Activated naive CD8-positive, alpha-beta T cell treated with anti-CD3 and anti-CD28 coated beads, Interleukin-2, amount 50 U/mL, for 24 hours (primary cell): Measurements from ENCODE around the gene PLCB1.

Experiments used
- ATAC-seq: fragments of 150-1000 bp; cut with Tn5 transposase; one replicate; pipeline ENCODE4 v1.10.0; 2021
- DNase-seq: peaks from one replicate; pipeline ENCODE4 v3.0.0; 2021
- H3K27ac Mint-ChIP-seq: one replicate; pipeline ENCODE4 v1.8.0; 2021; ENCODE audit warnings: mild to moderate bottlenecking, mixed read lengths
- H3K27me3 Mint-ChIP-seq: one replicate; pipeline ENCODE4 v1.8.0; 2021; ENCODE audit warnings: mixed read lengths
- H3K36me3 Mint-ChIP-seq: one replicate; pipeline ENCODE4 v1.8.0; 2021; ENCODE audit warnings: low read depth, mixed read lengths
- H3K4me1 Mint-ChIP-seq: one replicate; pipeline ENCODE4 v1.8.0; 2021; ENCODE audit warnings: mixed read lengths
- H3K4me3 Mint-ChIP-seq: one replicate; pipeline ENCODE4 v1.8.0; 2021; ENCODE audit warnings: mild to moderate bottlenecking, moderate library complexity, mixed read lengths
- H3K9me3 Mint-ChIP-seq: one replicate; pipeline ENCODE4 v1.8.0; 2021; ENCODE audit warnings: mixed read lengths

PLCB1 gene

GRCh38 chr20:8317448-8317847 lies 185.4 kb downstream of the PLCB1 start:
- ATAC-seq, result no peak
- H3K9me3 Mint-ChIP-seq, result no peaks in the 10 kb centered on the region
- H3K36me3 Mint-ChIP-seq, result no peaks in the 10 kb centered on the region
- H3K27ac Mint-ChIP-seq, result no peak overlapping the region
- no peaks in the 10 kb centered on the region for H3K4me1 Mint-ChIP-seq
- no peaks in the 10 kb centered on the region for H3K27me3 Mint-ChIP-seq
- no peak overlapping the region for H3K4me3 Mint-ChIP-seq
- no peak for DNase-seq

DNA sequence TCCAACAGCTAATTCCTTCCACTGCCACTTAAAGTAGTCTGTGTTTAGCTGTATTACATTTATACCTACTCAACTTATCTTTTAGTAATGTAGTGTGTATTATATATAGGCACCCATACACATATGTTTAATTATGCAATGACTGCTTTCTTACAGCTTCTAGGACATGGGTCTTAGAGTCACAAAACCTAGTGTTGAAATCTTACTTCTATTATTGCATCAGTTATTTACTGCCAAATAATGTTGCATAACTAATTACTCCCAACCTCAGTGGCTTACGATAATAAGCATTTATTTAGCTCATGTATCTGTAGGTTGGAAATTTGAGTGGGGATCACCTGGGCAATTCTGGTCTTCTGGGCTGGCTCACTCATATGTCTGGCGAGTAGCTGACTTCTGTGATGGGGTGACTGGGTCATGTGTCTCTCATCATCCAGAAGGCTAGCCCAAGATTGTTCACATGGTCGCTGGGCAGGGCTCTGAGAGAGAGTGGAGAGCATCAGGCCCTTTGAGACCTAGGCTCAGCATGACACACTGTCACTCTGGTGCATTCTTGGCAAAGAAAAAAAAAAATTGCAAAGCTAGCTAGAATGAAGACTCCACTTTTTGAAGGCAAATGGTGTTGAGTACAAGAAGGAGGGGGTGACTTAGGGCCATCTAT lies 187.0 kb downstream of the PLCB1 start:
- no peaks in the 10 kb centered on the region for H3K36me3 Mint-ChIP-seq
- DNase-seq (no peak), ATAC-seq (no peak)
- H3K27ac Mint-ChIP-seq, result no peak overlapping the region
- no peak overlapping the region for H3K4me3 Mint-ChIP-seq
- H3K27me3 Mint-ChIP-seq, result no peaks in the 10 kb centered on the region
- H3K4me1 Mint-ChIP-seq, result no peaks in the 10 kb centered on the region
- no peaks in the 10 kb centered on the region for H3K9me3 Mint-ChIP-seq

GRCh38 chr20:8320306-8320705 lies 188.2 kb downstream of the PLCB1 start:
- Mint-ChIP-seq H3K4me1 (no peaks in the 10 kb centered on the region), H3K9me3 (no peaks in the 10 kb centered on the region), H3K27me3 (no peaks in the 10 kb centered on the region), H3K4me3 (no peak overlapping the region), H3K36me3 (no peaks in the 10 kb centered on the region), H3K27ac (no peak overlapping the region)
- DNase-seq, result no peak
- no peak for ATAC-seq

DNA sequence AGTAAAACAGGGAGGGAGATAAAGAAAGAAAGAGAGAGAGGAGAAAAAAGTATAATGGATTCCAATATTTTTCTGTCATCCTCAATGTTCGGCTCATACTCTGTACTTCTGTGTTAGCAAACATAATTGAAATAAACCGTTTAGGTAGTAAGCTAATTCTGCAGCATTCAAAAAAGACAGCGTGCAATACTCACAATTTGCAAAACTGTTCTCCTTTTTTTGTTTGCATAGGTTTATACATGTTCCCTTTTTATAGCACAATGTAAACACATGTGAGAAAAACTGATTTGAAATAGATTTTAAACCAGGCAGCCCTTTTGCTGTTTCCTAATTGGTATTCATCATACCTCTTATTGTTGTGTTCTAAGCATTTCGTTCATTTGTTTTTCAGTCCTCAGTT lies 188.9 kb downstream of the PLCB1 start:
- Mint-ChIP-seq H3K9me3 (no peaks in the 10 kb centered on the region), H3K4me1 (no peaks in the 10 kb centered on the region), H3K27ac (no peak overlapping the region), H3K4me3 (no peak overlapping the region), H3K36me3 (no peaks in the 10 kb centered on the region), H3K27me3 (no peaks in the 10 kb centered on the region)
- DNase-seq, result no peak
- ATAC-seq, result no peak

- Mint-ChIP-seq H3K4me1 (no peaks in the 10 kb centered on the region), H3K4me3 (no peak overlapping the region), H3K27me3 (no peaks in the 10 kb centered on the region), H3K27ac (no peak overlapping the region), H3K9me3 (no peaks in the 10 kb centered on the region), H3K36me3 (no peaks in the 10 kb centered on the region)
- ATAC-seq (no peak), DNase-seq (no peak)
Observed at GRCh38 chr20:8322662-8323217, 190.7 kb downstream of the PLCB1 start.

DNA sequence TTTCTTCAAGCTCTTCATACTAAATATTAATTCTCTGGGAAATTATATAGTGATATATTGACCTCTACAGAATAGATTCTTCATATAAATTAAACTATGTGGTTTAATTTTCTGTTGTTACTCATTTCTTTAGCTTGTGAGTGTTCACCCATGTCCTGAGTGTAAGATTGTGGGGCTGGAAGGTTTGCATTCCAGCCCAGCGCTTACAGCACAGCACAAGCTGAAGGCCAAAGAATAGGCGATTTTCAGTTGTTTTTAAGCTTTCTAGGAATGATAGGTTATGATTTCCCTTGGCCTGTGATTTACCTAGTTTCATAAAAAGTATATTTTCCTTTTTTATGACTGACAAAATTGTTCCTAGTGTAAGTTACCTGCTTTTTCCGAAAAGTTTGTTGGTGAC lies 194.1 kb downstream of the PLCB1 start:
- no peaks in the 10 kb centered on the region for H3K36me3 Mint-ChIP-seq
- no peak overlapping the region for H3K27ac Mint-ChIP-seq
- ATAC-seq (no peak), DNase-seq (no peak)
- H3K9me3 Mint-ChIP-seq, result no peaks in the 10 kb centered on the region
- H3K4me1 Mint-ChIP-seq, result no peaks in the 10 kb centered on the region
- H3K4me3 Mint-ChIP-seq, result no peak overlapping the region
- H3K27me3 Mint-ChIP-seq, result no peaks in the 10 kb centered on the region

DNA sequence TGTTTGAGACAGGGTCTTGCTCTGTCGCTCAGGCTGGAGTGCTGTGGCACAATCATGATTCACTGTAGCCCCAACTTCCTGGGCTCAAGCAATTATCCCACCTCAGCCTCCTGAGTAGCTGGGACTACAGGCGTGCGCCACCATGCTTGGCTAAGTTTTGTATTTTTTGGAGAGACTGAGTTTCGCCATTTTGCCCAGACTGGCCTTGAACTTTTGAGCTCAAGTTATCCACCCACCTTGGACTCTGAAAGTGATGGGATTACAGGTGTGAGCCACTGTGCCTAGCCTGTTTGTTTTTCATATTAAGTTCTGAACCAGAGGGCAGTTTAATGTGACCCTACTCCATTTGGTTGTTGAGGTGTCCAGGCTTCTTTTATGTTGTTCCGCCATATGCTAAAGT lies 194.8 kb downstream of the PLCB1 start:
- no peak overlapping the region for H3K4me3 Mint-ChIP-seq
- no peaks in the 10 kb centered on the region for H3K9me3 Mint-ChIP-seq
- H3K4me1 Mint-ChIP-seq, result no peaks in the 10 kb centered on the region
- no peaks in the 10 kb centered on the region for H3K27me3 Mint-ChIP-seq
- ATAC-seq (no peak), DNase-seq (no peak)
- no peak overlapping the region for H3K27ac Mint-ChIP-seq
- H3K36me3 Mint-ChIP-seq, result no peaks in the 10 kb centered on the region

DNA sequence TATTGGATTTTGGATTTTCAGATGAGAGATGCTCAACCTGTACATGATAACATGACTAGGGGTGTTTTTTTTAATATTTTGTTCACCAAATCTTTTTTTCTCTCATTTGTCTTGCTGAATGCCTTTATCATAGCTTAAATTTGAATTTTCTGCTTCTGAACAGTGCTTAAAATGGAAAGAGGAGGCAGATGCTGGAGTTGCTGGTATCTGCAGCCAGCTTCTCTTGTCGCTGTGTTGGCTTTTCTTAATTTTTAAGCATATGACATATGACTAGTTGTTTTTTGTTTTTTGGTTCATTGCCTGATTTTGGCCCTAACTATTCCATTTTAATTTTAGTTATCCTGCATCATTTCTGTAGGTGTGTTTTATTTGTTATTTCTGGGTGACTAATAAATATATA lies 196.1 kb downstream of the PLCB1 start:
- no peak for ATAC-seq
- H3K27ac Mint-ChIP-seq, result no peak overlapping the region
- no peaks in the 10 kb centered on the region for H3K27me3 Mint-ChIP-seq
- no peak overlapping the region for H3K4me3 Mint-ChIP-seq
- no peaks in the 10 kb centered on the region for H3K36me3 Mint-ChIP-seq
- H3K4me1 Mint-ChIP-seq, result no peaks in the 10 kb centered on the region
- no peak for DNase-seq
- no peaks in the 10 kb centered on the region for H3K9me3 Mint-ChIP-seq

DNA sequence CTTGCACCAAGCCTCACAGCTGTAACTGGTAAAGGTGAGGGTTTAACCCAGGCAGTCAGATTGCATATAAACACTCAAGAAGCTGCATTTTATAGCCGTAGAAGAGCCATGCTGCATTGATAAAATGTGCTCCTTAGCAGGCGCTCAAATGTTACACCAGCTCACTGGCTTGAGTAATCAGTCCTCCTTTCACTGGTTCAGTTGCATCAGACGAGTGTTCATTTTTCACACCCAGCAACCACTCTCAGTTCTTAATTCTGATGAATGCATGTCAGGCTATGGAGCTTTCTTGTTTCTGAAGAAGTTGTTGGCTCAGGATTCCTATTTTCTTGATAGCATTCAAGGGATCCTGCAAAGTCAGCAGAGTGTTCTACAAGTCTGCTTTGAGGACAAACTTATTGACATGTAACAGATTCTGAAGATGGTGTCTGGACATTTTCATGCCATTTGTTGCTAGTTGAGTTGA lies 198.3 kb downstream of the PLCB1 start:
- H3K27me3 Mint-ChIP-seq, result no peaks in the 10 kb centered on the region
- H3K9me3 Mint-ChIP-seq, result no peaks in the 10 kb centered on the region
- no peak for ATAC-seq
- no peak overlapping the region for H3K27ac Mint-ChIP-seq
- no peak overlapping the region for H3K4me3 Mint-ChIP-seq
- H3K36me3 Mint-ChIP-seq, result no peaks in the 10 kb centered on the region
- no peak for DNase-seq
- H3K4me1 Mint-ChIP-seq, result no peaks in the 10 kb centered on the region

DNA sequence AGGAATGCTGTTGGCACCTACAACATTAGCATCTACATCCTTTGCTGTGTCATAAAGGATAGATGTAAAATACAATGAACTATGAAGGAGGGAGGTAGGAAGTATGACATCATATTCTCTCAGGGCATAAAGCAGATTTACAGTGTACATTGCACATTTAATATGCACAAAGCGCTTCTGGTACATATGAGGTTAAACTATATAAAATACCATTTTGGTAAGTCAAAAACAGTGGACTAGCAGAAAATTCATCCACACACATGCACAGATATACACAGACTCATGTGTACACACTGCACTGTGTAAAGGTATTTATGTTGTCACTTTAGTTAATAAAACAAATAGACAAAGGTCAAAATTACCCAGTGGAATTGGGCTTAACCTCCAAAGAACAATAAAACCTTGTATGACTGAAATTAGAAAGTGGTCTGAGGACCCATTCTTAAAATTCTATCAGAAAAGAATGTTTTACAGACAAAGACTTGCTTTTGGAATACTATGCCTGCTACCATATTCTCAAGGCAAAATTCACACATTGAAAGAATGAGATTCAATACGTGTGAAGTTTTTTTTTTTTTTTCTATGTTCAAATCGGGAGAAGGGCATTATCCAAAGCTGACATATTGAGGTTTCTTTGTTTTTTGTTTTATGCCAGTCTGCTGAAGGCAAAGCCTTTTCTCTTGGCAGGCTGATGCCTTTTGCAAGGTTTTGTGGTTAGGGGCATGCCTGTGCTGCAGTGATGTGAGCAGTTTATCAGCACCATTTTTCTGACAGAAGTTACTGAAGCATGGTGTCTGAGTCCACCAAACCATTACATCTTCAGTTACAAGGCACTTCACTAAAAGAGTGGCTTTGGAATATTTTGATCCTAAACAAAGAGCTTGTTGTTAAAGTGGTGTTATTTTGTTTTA lies 199.0 kb downstream of the PLCB1 start:
- no peak overlapping the region for H3K27ac Mint-ChIP-seq
- H3K4me1 Mint-ChIP-seq, result no peaks in the 10 kb centered on the region
- H3K36me3 Mint-ChIP-seq, result no peaks in the 10 kb centered on the region
- H3K9me3 Mint-ChIP-seq, result no peaks in the 10 kb centered on the region
- no peak for DNase-seq
- no peaks in the 10 kb centered on the region for H3K27me3 Mint-ChIP-seq
- no peak for ATAC-seq
- no peak overlapping the region for H3K4me3 Mint-ChIP-seq

- ATAC-seq (no peak), DNase-seq (no peak)
- H3K4me3 Mint-ChIP-seq, result no peak overlapping the region
- no peaks in the 10 kb centered on the region for H3K36me3 Mint-ChIP-seq
- H3K4me1 Mint-ChIP-seq, result no peaks in the 10 kb centered on the region
- no peak overlapping the region for H3K27ac Mint-ChIP-seq
- H3K9me3 Mint-ChIP-seq, result no peaks in the 10 kb centered on the region
- no peaks in the 10 kb centered on the region for H3K27me3 Mint-ChIP-seq
Observed at GRCh38 chr20:8331740-8332412, 199.8 kb downstream of the PLCB1 start.

GRCh38 chr20:8334641-8335040 lies 202.6 kb downstream of the PLCB1 start:
- Mint-ChIP-seq H3K36me3 (no peaks in the 10 kb centered on the region), H3K27ac (no peak overlapping the region), H3K27me3 (no peaks in the 10 kb centered on the region), H3K4me3 (no peak overlapping the region), H3K9me3 (no peaks in the 10 kb centered on the region), H3K4me1 (no peaks in the 10 kb centered on the region)
- DNase-seq (no peak), ATAC-seq (no peak)

DNA sequence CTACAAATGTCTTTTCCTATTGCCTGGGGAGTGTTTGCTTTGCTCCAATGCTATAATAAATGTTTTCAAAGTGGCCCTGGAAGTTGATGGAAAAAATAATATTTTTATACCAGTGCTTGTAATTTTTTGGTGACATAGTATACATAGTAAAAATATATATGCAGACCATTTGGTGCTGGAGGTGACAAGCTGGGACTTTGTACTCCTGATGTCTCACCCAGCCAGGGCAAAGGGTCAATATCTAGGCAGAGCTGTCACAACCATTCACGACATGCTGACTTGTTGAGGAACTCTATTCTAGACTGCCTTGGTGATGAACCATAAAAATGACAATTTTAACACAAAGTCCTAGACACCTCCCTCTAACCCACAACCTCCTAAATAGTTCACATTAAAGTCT lies 203.0 kb downstream of the PLCB1 start:
- DNase-seq (no peak), ATAC-seq (no peak)
- Mint-ChIP-seq H3K9me3 (no peaks in the 10 kb centered on the region), H3K27me3 (no peaks in the 10 kb centered on the region), H3K27ac (no peak overlapping the region), H3K4me3 (no peak overlapping the region), H3K36me3 (no peaks in the 10 kb centered on the region), H3K4me1 (no peaks in the 10 kb centered on the region)

DNA sequence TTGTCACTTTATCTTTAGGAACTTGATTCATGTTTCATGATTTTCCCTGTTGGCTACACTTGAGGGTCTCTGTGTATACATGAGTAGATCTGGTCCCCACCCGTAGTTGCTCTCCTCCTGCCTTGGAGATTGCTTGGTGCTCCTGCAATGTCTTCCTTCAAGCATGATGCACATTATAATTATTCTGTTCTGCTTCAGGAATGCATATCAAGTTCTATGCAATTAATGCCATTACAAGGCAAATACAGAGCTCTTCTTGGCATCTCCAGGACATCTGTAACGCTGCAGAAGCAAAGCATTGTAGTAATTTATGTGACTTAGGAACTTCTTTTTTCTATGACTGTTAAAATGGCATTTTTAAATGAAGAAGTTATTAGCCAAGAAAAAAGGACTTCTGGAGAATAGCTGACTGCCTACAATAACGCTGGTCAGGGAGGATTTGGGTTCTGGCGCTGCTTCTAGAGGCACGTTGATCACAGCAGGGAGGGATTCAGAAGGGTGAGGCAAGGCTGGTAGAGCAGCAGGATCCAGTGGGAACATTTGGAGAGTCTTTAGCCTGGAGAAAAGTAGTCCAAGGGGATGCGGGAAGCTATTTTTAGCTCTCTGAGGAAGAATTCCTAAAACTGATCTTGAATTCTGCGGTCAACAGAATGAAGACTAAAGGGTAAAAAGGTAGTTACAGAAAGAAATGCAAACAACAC lies 203.6 kb downstream of the PLCB1 start:
- DNase-seq, result no peak
- H3K9me3 Mint-ChIP-seq, result no peaks in the 10 kb centered on the region
- no peak overlapping the region for H3K27ac Mint-ChIP-seq
- no peak for ATAC-seq
- no peaks in the 10 kb centered on the region for H3K27me3 Mint-ChIP-seq
- H3K4me1 Mint-ChIP-seq, result no peaks in the 10 kb centered on the region
- no peaks in the 10 kb centered on the region for H3K36me3 Mint-ChIP-seq
- no peak overlapping the region for H3K4me3 Mint-ChIP-seq
